BJ (cell line): ENCODE results near the gene CCL8. TPM values are rescaled to one million over a fixed set of nuclear protein-coding genes. Genes with fewer than 3 reads are reported as not detected.

Source experiments
- CTCF ChIA-PET: fragments of 350-600 bp; formaldehyde crosslinking; extraction: SDS; loops from one replicate; lab custom pipeline; 2021; ENCODE audit warnings: antibody characterized with exemption, inconsistent platforms; lab: Yijun Ruan, JAX
- POLR2A ChIA-PET: fragments of 300-600 bp; sonication (Branson Sonifier 250); formaldehyde crosslinking; extraction: SDS; loops from one replicate; lab custom pipeline; 2021; ENCODE audit warnings: antibody characterized with exemption; lab: Charles Lee
- DNase-seq: peaks from one replicate; pipeline ENCODE4 v3.0.0-alpha.2; 2011; ENCODE audit warnings: low read depth
- H3K27me3 ChIP-seq: 2 replicates; pipeline ENCODE4 v1.6.0; 2011; ENCODE audit warnings: low read length; ENCODE audit not compliant: control insufficient read depth, insufficient read depth
- H3K36me3 ChIP-seq: 2 replicates; pipeline ENCODE4 v1.5.1; 2011; ENCODE audit warnings: low read length; ENCODE audit not compliant: control insufficient read depth, insufficient read depth
- H3K4me3 ChIP-seq: 2 replicates; pipeline ENCODE4 v1.5.1; 2011; ENCODE audit warnings: low read depth, mild to moderate bottlenecking, control low read depth, low read length
- polyA plus RNA-seq: library from polyadenylated mRNA; depleted of rRNA; stranded (reverse); fragments of >200 nt; gene quantifications from 2 replicates; pipeline ENCODE4 v1.2.3, GENCODE V29; 2011
- TF ChIP-seq, protein P1 (sequence below): IDR thresholded peaks from 2 replicates; pipeline ENCODE4 v1.5.1; 2011; ENCODE audit warnings: low read depth, mild to moderate bottlenecking, control low read depth, inconsistent platforms, low read length, moderate library complexity; ENCODE audit not compliant: insufficient read depth

The CCL8 gene
- polyA plus RNA-seq, 1 experiment, result 0.10 TPM

DNA sequence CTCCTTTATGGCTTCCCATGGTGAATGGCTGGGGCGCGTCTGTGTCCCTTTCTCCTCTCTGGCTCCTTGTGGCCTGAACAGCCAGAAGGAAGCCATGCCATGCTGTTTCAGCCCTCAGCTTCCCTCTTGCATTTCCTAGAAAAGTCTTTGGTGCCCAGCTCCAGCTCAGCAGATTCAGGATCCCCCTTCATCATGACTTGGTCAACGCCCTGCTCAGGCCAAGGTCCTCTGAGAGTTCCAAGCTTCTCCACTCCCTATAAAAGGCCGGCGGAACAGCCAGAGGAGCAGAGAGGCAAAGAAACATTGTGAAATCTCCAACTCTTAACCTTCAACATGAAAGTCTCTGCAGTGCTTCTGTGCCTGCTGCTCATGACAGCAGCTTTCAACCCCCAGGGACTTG lies 37.0 kb downstream of the CCL8 start, which contains the start of gene CCL13:
Gene CCL13, plus strand, starts transcription at position 287 of the 400 bp plus-strand sequence. Its CDS starts 47 bp downstream, at position 334.
- TF ChIP-seq, protein P1, sequence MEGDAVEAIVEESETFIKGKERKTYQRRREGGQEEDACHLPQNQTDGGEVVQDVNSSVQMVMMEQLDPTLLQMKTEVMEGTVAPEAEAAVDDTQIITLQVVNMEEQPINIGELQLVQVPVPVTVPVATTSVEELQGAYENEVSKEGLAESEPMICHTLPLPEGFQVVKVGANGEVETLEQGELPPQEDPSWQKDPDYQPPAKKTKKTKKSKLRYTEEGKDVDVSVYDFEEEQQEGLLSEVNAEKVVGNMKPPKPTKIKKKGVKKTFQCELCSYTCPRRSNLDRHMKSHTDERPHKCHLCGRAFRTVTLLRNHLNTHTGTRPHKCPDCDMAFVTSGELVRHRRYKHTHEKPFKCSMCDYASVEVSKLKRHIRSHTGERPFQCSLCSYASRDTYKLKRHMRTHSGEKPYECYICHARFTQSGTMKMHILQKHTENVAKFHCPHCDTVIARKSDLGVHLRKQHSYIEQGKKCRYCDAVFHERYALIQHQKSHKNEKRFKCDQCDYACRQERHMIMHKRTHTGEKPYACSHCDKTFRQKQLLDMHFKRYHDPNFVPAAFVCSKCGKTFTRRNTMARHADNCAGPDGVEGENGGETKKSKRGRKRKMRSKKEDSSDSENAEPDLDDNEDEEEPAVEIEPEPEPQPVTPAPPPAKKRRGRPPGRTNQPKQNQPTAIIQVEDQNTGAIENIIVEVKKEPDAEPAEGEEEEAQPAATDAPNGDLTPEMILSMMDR, result no peak
- Histone ChIP-seq H3K36me3 (no peaks in the 10 kb centered on the region), H3K4me3 (no peak within 1 kb of the TSS), H3K27me3 (no peaks in the 10 kb centered on the region)
- POLR2A ChIA-PET, result no interaction called here
- DNase-seq, result no peak
- CTCF ChIA-PET, result interaction anchor here (1.2 to 14.0 kb wide), 7 partner anchors 11 to 182 kb away, joined by 3 to 512 read pairs (median 5); no protein-coding TSS in a partner anchor

DNA sequence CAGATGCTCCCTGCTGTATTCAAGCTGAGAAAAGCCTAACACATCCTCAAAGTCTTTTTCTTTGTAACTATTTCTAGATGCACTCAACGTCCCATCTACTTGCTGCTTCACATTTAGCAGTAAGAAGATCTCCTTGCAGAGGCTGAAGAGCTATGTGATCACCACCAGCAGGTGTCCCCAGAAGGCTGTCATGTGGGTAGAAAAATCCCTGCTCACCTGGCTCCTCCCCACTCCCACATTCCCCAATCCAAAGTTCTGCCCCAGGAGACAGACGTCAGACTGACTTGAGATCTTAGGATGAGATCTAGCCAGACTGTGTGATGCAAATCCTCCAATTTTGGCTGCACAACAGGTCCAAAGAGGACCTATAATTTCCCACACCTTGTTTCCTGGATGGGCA lies 38.2 kb downstream of the CCL8 start:
- DNase-seq, result no peak
- ChIA-PET CTCF (interaction anchor here (1.6 to 14.0 kb wide), 4 partner anchors 48 to 184 kb away, joined by 4 to 512 read pairs (median 15); no protein-coding TSS in a partner anchor), POLR2A (no interaction called here)
- Histone ChIP-seq H3K27me3 (no peaks in the 10 kb centered on the region), H3K4me3 (no peak overlapping the region), H3K36me3 (no peaks in the 10 kb centered on the region)
- TF ChIP-seq, protein P1, result no peak

DNA sequence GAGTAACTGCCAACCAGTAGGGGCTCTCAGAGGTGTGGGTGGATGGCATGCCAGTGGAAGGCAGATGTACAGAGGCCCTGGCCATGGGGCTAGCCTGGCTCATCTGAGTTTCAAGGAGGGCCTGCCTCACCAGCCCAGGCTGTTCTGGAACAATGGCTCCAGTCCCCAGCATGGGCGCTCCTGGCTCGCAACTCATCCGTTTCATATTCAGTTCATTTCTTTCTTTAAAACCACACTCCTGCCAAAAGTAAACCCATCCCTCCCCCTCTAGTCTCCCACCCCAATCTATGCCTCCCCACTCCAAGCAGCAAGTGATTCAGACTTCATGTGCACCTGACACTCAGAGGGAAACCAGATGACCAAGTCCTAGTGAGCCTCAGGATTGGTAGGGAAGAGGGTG lies 39.4 kb downstream of the CCL8 start:
- POLR2A ChIA-PET, result no interaction called here
- Histone ChIP-seq H3K4me3 (no peak overlapping the region), H3K36me3 (no peaks in the 10 kb centered on the region), H3K27me3 (no peaks in the 10 kb centered on the region)
- TF ChIP-seq, protein P1, result no peak
- DNase-seq, result no peak
- CTCF ChIA-PET, result interaction anchor here (0.6 to 14.0 kb wide), 5 partner anchors 53 to 1015 kb away, joined by 3 to 512 read pairs (median 39); no protein-coding TSS in a partner anchor

DNA sequence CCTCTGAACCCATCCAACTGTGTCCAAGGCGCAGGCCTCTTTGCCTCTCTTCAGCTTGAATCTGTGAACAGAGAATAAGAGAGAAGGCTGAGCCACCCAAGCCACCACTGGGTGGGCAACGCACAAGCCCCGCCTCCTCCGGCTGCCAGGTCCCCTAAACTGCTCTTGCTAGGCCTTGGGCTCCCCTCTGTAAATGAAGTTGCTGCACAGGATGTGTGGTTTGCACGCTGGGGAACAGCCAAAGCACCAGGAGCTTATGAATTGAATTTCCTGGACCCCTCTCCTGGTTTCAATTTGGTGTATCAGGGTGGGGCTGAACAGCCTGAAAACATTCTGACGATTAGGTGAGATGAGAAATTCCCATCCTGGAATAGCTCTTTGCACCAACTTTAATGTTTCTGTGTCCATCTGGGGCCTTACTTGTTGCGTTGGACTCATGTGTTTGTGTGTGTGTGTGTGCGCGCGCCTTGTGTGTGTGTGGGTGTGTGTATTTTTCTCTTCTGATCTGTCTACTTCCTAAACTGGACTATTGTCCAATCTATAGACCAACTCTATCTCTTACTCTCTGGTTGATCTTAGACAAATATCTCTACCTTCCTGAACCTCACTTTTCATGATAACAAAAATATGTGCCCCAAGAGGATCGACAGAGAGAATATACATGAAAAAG lies 41.5 kb downstream of the CCL8 start:
- Histone ChIP-seq H3K27me3 (0 out of 2 replicates have a peak, but pooled peaks cover 3% of the 10 kb centered on the region), H3K36me3 (no peaks in the 10 kb centered on the region), H3K4me3 (no peak overlapping the region)
- no peak for DNase-seq
- TF ChIP-seq, protein P1, result no peak
- CTCF ChIA-PET, result interaction anchor here (0.6 to 14.0 kb wide), 61 partner anchors 8 to 592 kb away, joined by 3 to 512 read pairs (median 5); partner anchors contain the start of genes CCL11, CCL2, CCL7 and CCL8
- POLR2A ChIA-PET, result no interaction called here

DNA sequence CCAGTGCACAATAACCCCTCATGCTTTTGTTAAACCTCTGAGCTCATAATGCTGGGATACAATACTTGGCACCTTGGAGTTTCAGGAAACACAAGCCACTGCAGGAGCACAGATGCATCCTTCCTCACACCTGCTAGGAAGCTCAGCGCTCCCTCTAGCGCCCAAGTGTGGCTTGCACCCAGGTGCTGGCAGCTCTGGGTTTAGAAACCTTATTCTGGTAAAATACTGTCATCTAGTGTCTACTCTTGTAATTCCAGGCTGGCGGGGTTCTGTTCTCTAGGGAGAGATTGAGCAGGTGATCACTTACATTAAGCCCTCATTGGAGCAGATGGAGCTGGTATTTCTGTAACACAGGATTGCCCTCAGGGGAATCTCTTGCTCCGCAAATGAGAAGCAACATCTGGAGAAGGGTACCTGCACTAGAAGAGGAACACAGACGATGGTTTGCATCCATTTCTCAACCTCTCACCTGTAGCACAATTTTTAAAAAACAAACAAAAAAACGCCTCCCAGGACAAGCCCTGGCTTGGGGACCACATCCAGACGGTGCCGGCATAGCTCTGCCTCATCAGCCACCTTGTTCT lies 42.3 kb downstream of the CCL8 start:
- DNase-seq, result no peak
- no peaks in the 10 kb centered on the region for H3K36me3 ChIP-seq
- no peak overlapping the region for H3K4me3 ChIP-seq
- TF ChIP-seq, protein P1, result peak; percentile 100
- CTCF ChIA-PET, result interaction anchor here (0.6 to 14.0 kb wide), 68 partner anchors 8 to 593 kb away, joined by 3 to 512 read pairs (median 5); partner anchors contain the start of genes CCL11, CCL2, CCL7 and CCL8
- H3K27me3 ChIP-seq, result peaks cover 4% of the 10 kb centered on the region; the same call in 1 of the 2 replicates
- POLR2A ChIA-PET, result no interaction called here
